Upper lobe of left lung (tissue), 6 donors: Measurements from ENCODE around the gene AEBP1. TPM values are rescaled to one million over a fixed set of nuclear protein-coding genes. Genes with fewer than 3 reads are reported as not detected.
A peak's percentile ranks its signal among the peaks of the same experiment; 100 is the strongest.

Experiments used
- ATAC-seq, 2 donors: fragments of 200-7000 bp; cut with Tn5 transposase; one replicate each; pipeline ENCODE4 v1.9.1; 2022; ENCODE audit warnings: mild to moderate bottlenecking in 2 of 2, moderate library complexity in 2 of 2; ENCODE audit not compliant: low FRiP score in 2 of 2
- DNase-seq, 2 donors: peaks; one replicate each; pipeline ENCODE4 v3.0.0-alpha.2; 2019 to 2020
- H3K27ac ChIP-seq, 4 donors: fragments of 200-600 bp; sonication (generic); one replicate each; pipeline ENCODE4 v1.5.1; 2016 to 2019
- H3K27me3 ChIP-seq, 4 donors: fragments of 200-600 bp; sonication (generic); one replicate each; pipeline ENCODE4 v1.5.1; 2017 to 2019
- H3K36me3 ChIP-seq, 4 donors: fragments of 200-600 bp; sonication (generic); one replicate each; pipeline ENCODE4 v1.5.1; 2016 to 2019
- H3K4me1 ChIP-seq, 4 donors: fragments of 200-600 bp; sonication (generic); one replicate each; pipeline ENCODE4 v1.5.1; 2018 to 2019
- H3K4me3 ChIP-seq, 4 donors: fragments of 200-600 bp; sonication (generic); one replicate each; pipeline ENCODE4 v1.5.1; 2017 to 2019; ENCODE audit warnings: mild to moderate bottlenecking in 2 of 4, moderate library complexity in 1 of 4
- H3K9me3 ChIP-seq, 4 donors: fragments of 200-600 bp; sonication (generic); one replicate each; pipeline ENCODE4 v1.5.1; 2018 to 2019
- CTCF ChIP-seq, 6 experiments: fragments of 450-650 bp in 4 of 6; fragments of 200-600 bp in 2 of 6; sonication (generic) in 2 of 6; IDR thresholded peaks; one replicate each; pipeline ENCODE4 v1.5.1; 2016 to 2019; ENCODE audit warnings: antibody characterized with exemption in 6 of 6
- EP300 ChIP-seq, 4 donors: sonication (generic); formaldehyde crosslinking; IDR thresholded peaks; one replicate each; pipeline ENCODE4 v1.5.1; 2017; ENCODE audit warnings: antibody characterized with exemption in 4 of 4, control low read depth in 2 of 4
- POLR2A ChIP-seq, 4 donors: fragments of 450-650 bp; IDR thresholded peaks; one replicate each; pipeline ENCODE4 v1.5.1; 2016 to 2017; ENCODE audit warnings: antibody characterized with exemption in 4 of 4, mild to moderate bottlenecking in 2 of 4
- POLR2AphosphoS5 ChIP-seq, 2 donors: sonication (generic); formaldehyde crosslinking; IDR thresholded peaks; one replicate each; pipeline ENCODE4 v1.5.1; 2017; ENCODE audit warnings: antibody characterized with exemption in 2 of 2
- WGBS, 2 donors: methylation state at CpG; one replicate each; pipeline ENCODE4 v1.1.5; 2017 to 2018; 5-methylcytosine and 5-hydroxymethylcytosine counted together
- total RNA-seq, 6 donors: library from RNA; depleted of rRNA in 4 of 6; stranded (reverse); fragments of >200 nt in 4 of 6; gene quantifications; one replicate each; pipeline versions ENCODE4 v1.1.0 to v1.2.1, GENCODE V29; 2016 to 2021
- donor health status: DM: no; HTN: no; CAD: no; lungs with moderate emphysema.
- donor health status: DM: no; HTN: yes; CAD: no; lungs with severe emphysema.

Gene AEBP1
- total RNA-seq, 6 donors from 2014 or later, result 34.1 to 241 (median 92.7) TPM

GRCh38 chr7:44101303-44101965 lies 2.7 kb upstream of the AEBP1 start:
- no peak overlapping the region for H3K4me3 ChIP-seq
- DNase-seq (no peak), ATAC-seq (no peak)
- no peaks in the 10 kb centered on the region for H3K9me3 ChIP-seq
- peaks cover 0 to 10% (median 6%) of the 10 kb centered on the region in 4 donors for H3K27me3 ChIP-seq
- peak overlapping the region; percentile 53 to 91 (median 66) for H3K27ac ChIP-seq
- H3K36me3 ChIP-seq, result no peaks in the 10 kb centered on the region
- peaks cover 5 to 16% (median 9%) of the 10 kb centered on the region in 4 donors for H3K4me1 ChIP-seq
- WGBS, 2 donors, result 83 to 91% methylated on average over 1 to 3 of the region's 3 CpGs
- TF ChIP-seq POLR2AphosphoS5 (IDR thresholded peaks at IDR 0.05) (no peak), EP300 (IDR thresholded peaks at IDR 0.05) (no peak), CTCF (IDR thresholded peaks at IDR 0.05) (no peak), POLR2A (IDR thresholded peaks at IDR 0.05) (no peak)

DNA sequence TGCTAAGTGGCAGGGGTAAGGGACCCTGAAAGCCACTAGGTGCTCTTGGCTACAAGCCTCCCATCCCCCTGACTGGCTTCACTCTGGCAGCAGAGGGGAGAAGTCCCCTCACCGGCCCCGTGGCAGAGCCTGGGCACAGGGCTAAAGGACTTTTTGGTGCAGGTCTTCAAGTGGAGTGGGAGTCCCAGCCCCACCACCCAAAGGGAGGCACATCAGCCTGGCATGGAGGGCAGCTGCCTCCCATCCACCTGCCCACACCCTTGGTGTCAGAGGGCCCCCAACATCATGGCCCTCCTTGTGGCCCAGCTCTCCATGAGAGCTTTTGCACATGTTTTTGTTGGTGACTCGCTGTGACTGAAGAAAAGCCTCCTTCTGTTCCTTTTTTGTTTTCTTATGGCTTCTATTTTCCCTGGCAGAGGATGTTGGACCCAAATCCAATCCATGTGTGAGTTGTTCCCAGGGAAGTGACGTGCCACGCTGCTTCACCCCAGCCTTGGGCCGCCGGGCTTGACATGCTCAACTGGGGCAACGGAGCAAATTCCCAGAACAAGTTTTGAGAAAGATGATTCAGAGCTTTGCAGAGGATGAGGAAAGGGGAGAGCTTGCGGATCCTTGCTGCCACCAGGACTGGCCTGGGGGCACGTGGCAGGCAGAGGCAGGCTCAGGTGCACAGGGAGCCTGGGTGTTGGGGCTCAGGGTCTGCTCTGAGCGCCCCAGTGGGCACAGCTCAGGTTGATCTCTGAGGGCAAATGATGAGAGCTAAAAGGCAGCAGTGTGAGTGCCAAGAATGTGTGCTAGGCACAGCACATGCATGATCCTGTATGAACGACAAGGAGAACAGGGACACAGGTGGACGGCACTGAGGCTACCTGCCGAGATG lies 1.9 kb upstream of the AEBP1 start:
- peaks cover 5 to 16% (median 11%) of the 10 kb centered on the region in 4 donors for H3K4me1 ChIP-seq
- H3K4me3 ChIP-seq, result no peak overlapping the region
- H3K36me3 ChIP-seq, result peaks cover 0 to 7% (median 3%) of the 10 kb centered on the region in 4 donors
- H3K9me3 ChIP-seq, result no peaks in the 10 kb centered on the region
- ATAC-seq, result no peak
- no peak for DNase-seq
- WGBS, 2 donors, result 78 to 89% methylated on average over 12 to 14 of the region's 14 CpGs
- peaks cover 0 to 10% (median 6%) of the 10 kb centered on the region in 4 donors for H3K27me3 ChIP-seq
- TF ChIP-seq POLR2A (IDR thresholded peaks at IDR 0.05) (no peak), EP300 (IDR thresholded peaks at IDR 0.05) (no peak), CTCF (IDR thresholded peaks at IDR 0.05) (no peak), POLR2AphosphoS5 (IDR thresholded peaks at IDR 0.05) (peak in 1 of 2 donors; percentile 25)
- peak overlapping the region; percentile 53 to 96 (median 82) for H3K27ac ChIP-seq

DNA sequence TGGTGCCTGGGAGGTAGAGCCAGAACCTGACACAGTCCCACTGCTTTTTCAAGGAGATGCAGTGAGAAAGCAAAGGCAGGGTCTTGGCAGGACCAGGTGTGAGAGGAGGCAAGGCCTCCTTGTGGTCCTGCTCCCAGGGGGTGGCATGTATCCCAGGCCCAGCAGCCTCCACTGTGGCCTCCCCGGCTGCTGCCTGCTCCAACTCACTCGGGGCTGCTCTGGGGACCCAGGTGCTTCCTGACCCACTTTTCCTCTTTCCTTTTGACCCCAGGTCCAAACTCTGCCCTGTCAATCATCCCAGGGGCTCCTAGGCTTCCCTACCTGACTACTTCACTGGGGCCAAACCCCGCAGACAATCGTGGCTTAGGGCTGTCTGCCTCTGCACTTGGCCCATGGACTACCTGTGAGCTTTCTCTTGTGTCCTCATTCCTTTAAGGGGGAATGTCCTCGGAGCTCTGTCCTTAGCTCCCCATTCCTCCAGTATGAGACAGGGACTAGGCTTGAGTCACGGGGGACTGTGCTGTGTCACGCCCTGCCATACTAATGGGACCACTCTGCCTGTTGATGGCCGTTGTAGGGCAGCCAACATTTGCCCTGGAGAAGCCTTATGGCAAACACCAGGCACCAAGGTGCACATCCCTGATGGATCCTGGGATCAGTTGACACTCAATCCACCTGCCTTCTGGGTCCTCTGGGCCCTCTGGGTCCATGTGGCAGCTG lies 1.1 kb upstream of the AEBP1 start:
- H3K4me1 ChIP-seq, result peaks cover 5 to 16% (median 13%) of the 10 kb centered on the region in 4 donors
- no peaks in the 10 kb centered on the region for H3K9me3 ChIP-seq
- no peak for ATAC-seq
- TF ChIP-seq POLR2AphosphoS5 (IDR thresholded peaks at IDR 0.05) (no peak), POLR2A (IDR thresholded peaks at IDR 0.05) (no peak), EP300 (IDR thresholded peaks at IDR 0.05) (no peak), CTCF (IDR thresholded peaks at IDR 0.05) (no peak)
- H3K27me3 ChIP-seq, result peaks cover 0 to 10% (median 6%) of the 10 kb centered on the region in 4 donors
- peaks cover 0 to 15% (median 6%) of the 10 kb centered on the region in 4 donors for H3K36me3 ChIP-seq
- H3K4me3 ChIP-seq, result no peak overlapping the region
- no peak for DNase-seq
- peak overlapping the region; percentile 83 to 96 (median 90) for H3K27ac ChIP-seq
- whole genome bisulfite sequencing, 2 donors, result 78 to 81% methylated on average over 8 of the region's 8 CpGs

- peak overlapping the region; percentile 83 to 96 (median 90) for H3K27ac ChIP-seq
- no peaks in the 10 kb centered on the region for H3K9me3 ChIP-seq
- peak overlapping the region in 2 of 4 donors; percentile 58 to 64 for H3K4me3 ChIP-seq
- H3K36me3 ChIP-seq, result peaks cover 0 to 19% (median 9%) of the 10 kb centered on the region in 4 donors
- 61 to 75% methylated on average over 3 to 8 of the region's 8 CpGs for WGBS, 2 donors
- H3K27me3 ChIP-seq, result peaks cover 0 to 10% (median 6%) of the 10 kb centered on the region in 4 donors
- ATAC-seq (no peak), DNase-seq (no peak)
- TF ChIP-seq POLR2A (IDR thresholded peaks at IDR 0.05), result no peak
- no peak for TF ChIP-seq POLR2AphosphoS5 (IDR thresholded peaks at IDR 0.05)
- no peak for TF ChIP-seq EP300 (IDR thresholded peaks at IDR 0.05)
- H3K4me1 ChIP-seq, result peaks cover 5 to 16% (median 13%) of the 10 kb centered on the region in 4 donors
Measured at GRCh38 chr7:44103566-44103922, 601 bp upstream of the AEBP1 start.
